ENCODE results near the gene ZC3HAV1L.
A peak's percentile ranks its signal among the peaks of the same experiment; 100 is the strongest.
"Not testable (repeated sequence)": the region's sequence is repeated elsewhere in the genome, so short reads cannot be mapped to it uniquely, and the experiment has no call there.

ZC3HAV1L gene

DNA sequence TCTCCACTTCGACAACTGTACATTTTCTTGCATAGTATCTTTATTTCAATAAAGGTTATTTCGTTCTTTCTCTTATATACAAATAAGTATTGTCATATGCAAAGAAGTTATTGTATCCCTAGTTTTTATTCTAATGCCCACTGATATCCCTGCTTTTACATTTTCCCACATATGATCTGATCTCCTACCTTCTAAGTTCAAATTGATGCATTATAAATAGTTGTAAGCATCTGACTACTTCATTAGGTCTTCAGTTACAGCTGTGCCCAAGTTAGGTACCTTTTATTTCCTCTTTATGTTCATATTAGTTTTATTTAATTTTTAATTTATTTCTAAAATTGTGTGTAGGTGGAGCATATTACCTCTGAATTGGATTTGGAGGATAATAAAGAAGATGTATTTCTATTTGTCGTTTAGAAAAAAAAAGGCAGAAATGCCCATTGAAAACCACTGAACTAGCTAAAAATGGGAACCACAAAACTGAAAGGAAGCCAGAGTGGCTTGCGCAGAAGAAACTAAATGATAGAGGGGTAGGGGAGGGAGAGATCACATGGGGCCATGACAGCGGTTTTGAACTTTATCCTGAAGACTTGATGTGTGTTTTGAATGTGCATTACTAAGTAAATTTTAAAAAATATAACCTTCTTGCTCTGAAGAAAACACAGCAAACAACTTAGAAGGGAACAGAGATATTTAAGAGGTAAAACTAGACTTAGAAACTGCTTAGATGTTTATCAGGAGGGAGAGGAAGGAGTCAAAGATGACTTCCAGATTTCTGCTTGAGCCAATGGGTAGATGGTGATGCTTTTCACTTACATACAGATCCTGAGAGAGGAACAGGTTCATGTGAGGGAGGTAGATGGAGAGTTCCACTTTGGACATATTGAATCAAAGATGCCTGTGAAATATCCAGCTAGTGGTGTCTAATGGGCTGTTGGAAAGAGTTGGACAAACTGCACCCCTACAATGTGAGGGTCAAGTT is 9.3 kb upstream of the ZC3HAV1L start:
- H3K27ac Mint-ChIP-seq: peak overlapping the region; percentile 87
- ATAC-seq (ENCODE audit: low read depth) (peak; percentile 90), DNase-seq (ENCODE audit: low spot score in 2 of 2) (peak in 1 of 2 donors; percentile 28)
- peaks cover 32% of the 10 kb centered on the region for H3K36me3 Mint-ChIP-seq
- H3K4me3 Mint-ChIP-seq: no peak overlapping the region
- H3K4me1 Mint-ChIP-seq: peaks cover 27% of the 10 kb centered on the region
- no peaks in the 10 kb centered on the region for H3K9me3 Mint-ChIP-seq
- no peaks in the 10 kb centered on the region for H3K27me3 Mint-ChIP-seq

- peaks cover 27% of the 10 kb centered on the region for H3K4me1 Mint-ChIP-seq
- DNase-seq (ENCODE audit: low spot score in 2 of 2) (no peak), ATAC-seq (ENCODE audit: low read depth) (peak; percentile 37)
- H3K4me3 Mint-ChIP-seq: peak overlapping the region; percentile 62
- no peaks in the 10 kb centered on the region for H3K9me3 Mint-ChIP-seq
- H3K27ac Mint-ChIP-seq: peak overlapping the region; percentile 87
- peaks cover 23% of the 10 kb centered on the region for H3K36me3 Mint-ChIP-seq
- no peaks in the 10 kb centered on the region for H3K27me3 Mint-ChIP-seq
These were observed 8.3 kb upstream of the ZC3HAV1L start for GRCh38 chr7:139043823-139044812.

DNA sequence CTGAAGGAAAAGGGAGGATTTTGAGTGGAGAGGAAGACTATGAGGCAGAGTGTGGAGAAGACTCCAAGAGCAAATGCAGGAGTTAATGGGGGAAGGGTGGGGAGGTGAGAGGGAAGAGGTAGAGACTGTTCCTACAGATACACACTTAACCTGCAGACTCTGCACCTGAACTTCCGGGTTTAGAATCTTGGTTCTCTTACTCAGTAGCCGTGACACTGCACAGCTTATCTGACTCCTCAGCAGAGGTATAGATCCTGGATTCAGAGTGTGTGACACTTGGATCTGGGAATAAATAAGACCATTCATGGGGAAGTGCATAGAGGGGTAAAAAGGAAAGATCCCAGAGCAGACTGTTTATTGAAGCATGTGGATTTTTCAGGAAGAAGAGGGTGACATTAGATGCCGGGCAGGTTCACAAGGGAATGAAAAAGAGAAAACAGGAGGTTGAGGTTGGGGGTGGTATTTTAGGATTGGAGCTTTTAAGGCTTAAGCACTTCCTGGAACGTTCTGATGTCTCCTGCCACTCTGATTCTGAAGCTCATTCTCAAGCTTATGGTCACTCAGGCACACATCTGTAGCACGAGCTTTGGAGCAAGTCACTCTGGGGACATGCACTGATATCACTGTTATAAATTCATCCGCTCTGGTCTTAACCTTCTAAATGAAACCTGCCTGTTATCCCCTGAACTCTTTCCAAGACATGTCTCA is 5.7 kb upstream of the ZC3HAV1L start:
- ATAC-seq (ENCODE audit: low read depth): no peak
- Mint-ChIP-seq H3K27ac (peak overlapping the region; percentile 46), H3K4me3 (peak overlapping the region; percentile 2), H3K27me3 (no peaks in the 10 kb centered on the region), H3K4me1 (peaks cover 25% of the 10 kb centered on the region), H3K9me3 (no peaks in the 10 kb centered on the region), H3K36me3 (peaks cover 12% of the 10 kb centered on the region)
- DNase-seq (ENCODE audit: low spot score in 2 of 2): no peak

DNA sequence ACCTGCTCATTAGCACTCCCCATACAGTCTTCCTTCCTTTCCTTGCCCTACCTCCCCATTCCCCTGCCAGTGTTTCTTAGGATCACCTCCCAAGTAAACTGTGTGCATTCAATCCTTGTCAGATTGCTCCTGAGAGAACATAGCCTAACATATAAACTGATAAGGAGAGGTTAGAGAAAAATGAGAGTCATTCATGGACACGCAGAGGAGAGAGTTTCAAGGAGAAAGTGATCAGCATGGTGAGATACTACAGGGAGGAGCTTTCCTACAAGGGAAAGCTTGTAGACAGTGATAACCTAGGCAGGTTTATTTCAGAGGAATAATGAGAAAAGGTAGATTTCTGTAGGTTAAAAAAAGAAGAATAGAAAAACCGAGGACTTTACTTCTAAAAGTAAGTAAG is 2.8 kb upstream of the ZC3HAV1L start:
- no peaks in the 10 kb centered on the region for H3K9me3 Mint-ChIP-seq
- peaks cover 16% of the 10 kb centered on the region for H3K4me1 Mint-ChIP-seq
- no peak for ATAC-seq (ENCODE audit: low read depth)
- no peak for DNase-seq (ENCODE audit: low spot score in 2 of 2)
- no peak overlapping the region for H3K4me3 Mint-ChIP-seq
- H3K27ac Mint-ChIP-seq: no peak overlapping the region
- H3K36me3 Mint-ChIP-seq: no peaks in the 10 kb centered on the region
- H3K27me3 Mint-ChIP-seq: no peaks in the 10 kb centered on the region

DNA sequence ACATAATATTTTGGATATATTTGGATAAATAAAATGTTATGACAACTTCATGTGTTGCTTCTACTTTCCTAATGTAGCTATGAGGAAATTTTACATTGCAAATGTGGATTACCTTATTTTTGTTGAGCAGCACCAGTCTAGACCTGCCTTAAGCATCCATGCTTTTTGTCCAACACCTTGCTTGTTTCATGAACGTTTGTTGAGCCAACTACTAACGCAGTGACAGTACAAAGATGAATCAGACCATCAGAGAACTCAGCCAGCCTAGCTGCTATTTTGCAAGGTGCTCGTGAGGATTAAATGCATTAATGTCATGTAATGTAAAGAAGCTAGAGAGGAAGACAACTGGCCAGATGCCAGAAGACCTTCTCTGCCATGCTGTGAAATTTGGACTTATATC is 1.1 kb upstream of the ZC3HAV1L start:
- Mint-ChIP-seq H3K27me3 (no peaks in the 10 kb centered on the region), H3K9me3 (no peaks in the 10 kb centered on the region), H3K4me1 (peaks cover 15% of the 10 kb centered on the region), H3K4me3 (peak overlapping the region; percentile 55), H3K36me3 (no peaks in the 10 kb centered on the region), H3K27ac (no peak overlapping the region)
- DNase-seq (ENCODE audit: low spot score in 2 of 2) (no peak), ATAC-seq (ENCODE audit: low read depth) (no peak)

GRCh38 chr7:139034855-139035585 is 822 bp downstream of the ZC3HAV1L start:
- peaks cover 4% of the 10 kb centered on the region for H3K4me1 Mint-ChIP-seq
- H3K27ac Mint-ChIP-seq: no peak overlapping the region
- peak; percentile 46 for ATAC-seq (ENCODE audit: low read depth)
- no peaks in the 10 kb centered on the region for H3K27me3 Mint-ChIP-seq
- peak overlapping the region; percentile 82 for H3K4me3 Mint-ChIP-seq
- peak in 1 of 2 donors; percentile 15 for DNase-seq (ENCODE audit: low spot score in 2 of 2)
- H3K9me3 Mint-ChIP-seq: no peaks in the 10 kb centered on the region
- no peaks in the 10 kb centered on the region for H3K36me3 Mint-ChIP-seq

DNA sequence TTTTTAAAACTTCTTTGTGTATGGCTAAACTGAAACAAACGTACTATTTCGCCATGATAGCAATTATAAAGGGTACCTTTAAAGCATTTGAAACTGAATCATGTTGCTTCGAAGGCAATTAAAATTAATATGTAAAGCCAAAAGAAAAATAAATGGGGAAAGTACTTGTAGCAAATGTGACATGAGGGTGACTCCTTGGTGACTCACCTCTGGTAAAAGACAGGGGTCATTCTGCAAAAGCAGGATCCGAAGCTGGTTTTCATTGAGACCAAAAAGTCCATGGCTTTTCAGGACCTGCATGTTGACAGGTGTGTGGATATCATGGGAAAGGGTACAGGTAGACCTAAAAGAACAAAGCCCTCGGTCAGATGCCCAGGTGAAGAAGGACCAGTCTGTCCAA is 1.5 kb downstream of the ZC3HAV1L start:
- peaks cover 4% of the 10 kb centered on the region for H3K4me1 Mint-ChIP-seq
- H3K27ac Mint-ChIP-seq: no peak overlapping the region
- peak overlapping the region; percentile 30 for H3K4me3 Mint-ChIP-seq
- DNase-seq (ENCODE audit: low spot score in 2 of 2) (no peak), ATAC-seq (ENCODE audit: low read depth) (no peak)
- no peaks in the 10 kb centered on the region for H3K27me3 Mint-ChIP-seq
- H3K36me3 Mint-ChIP-seq: peaks cover 3% of the 10 kb centered on the region
- H3K9me3 Mint-ChIP-seq: no peaks in the 10 kb centered on the region

- peaks cover 4% of the 10 kb centered on the region for H3K36me3 Mint-ChIP-seq
- H3K27me3 Mint-ChIP-seq: no peaks in the 10 kb centered on the region
- DNase-seq (ENCODE audit: low spot score in 2 of 2) (no peak), ATAC-seq (ENCODE audit: low read depth) (no peak)
- no peaks in the 10 kb centered on the region for H3K9me3 Mint-ChIP-seq
- no peak overlapping the region for H3K27ac Mint-ChIP-seq
- H3K4me1 Mint-ChIP-seq: peaks cover 4% of the 10 kb centered on the region
- H3K4me3 Mint-ChIP-seq: no peak overlapping the region
These were observed 2.3 kb downstream of the ZC3HAV1L start for GRCh38 chr7:139033346-139034114.

DNA sequence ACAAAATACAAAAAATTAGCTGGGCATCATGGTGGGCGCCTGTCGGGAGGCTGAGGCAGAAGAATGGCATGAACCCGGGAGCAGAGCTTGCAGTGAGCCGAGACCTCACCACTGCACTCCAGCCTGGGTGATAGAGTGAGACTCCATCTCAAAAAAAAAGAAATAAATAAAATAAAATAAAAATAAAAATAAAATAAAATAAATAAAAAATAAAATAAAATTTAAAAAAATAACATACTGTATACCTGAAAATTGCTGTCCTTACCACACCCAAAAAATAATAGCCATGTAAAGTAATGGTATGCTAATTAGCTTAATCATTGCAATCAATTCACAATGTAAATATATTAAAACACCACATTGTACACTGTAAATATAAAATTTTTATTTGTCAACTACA is 3.4 kb downstream of the ZC3HAV1L start:
- Mint-ChIP-seq H3K27ac (no peak overlapping the region), H3K4me3 (no peak overlapping the region), H3K36me3 (peaks cover 7% of the 10 kb centered on the region), H3K4me1 (peaks cover 4% of the 10 kb centered on the region), H3K27me3 (no peaks in the 10 kb centered on the region), H3K9me3 (no peaks in the 10 kb centered on the region)
- ATAC-seq (ENCODE audit: low read depth) (no peak), DNase-seq (ENCODE audit: low spot score in 2 of 2) (no peak)

DNA sequence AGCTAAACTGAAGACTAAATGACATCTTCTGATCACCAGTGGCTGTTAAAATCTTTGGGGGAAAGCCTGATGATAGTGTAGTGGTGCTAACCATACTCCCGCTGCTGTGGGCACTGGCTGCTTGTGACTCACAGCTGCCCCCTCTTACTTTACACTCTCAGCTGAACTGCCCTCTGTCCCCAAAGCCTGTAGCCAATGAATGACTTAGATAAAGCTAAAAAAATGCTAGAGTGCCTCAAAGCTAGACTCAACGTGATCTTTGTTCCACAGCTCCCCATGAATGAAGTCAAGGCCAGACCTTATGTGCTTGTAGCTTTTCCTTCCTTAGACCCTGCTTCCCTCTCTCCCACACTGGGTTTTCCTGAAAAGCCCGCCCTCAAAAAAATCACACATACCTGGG is 6.5 kb downstream of the ZC3HAV1L start:
- DNase-seq (ENCODE audit: low spot score in 2 of 2) (no peak), ATAC-seq (ENCODE audit: low read depth) (no peak)
- no peak overlapping the region for H3K4me3 Mint-ChIP-seq
- H3K9me3 Mint-ChIP-seq: no peaks in the 10 kb centered on the region
- H3K27ac Mint-ChIP-seq: no peak overlapping the region
- H3K4me1 Mint-ChIP-seq: no peaks in the 10 kb centered on the region
- no peaks in the 10 kb centered on the region for H3K27me3 Mint-ChIP-seq
- peaks cover 7% of the 10 kb centered on the region for H3K36me3 Mint-ChIP-seq

GRCh38 chr7:139026551-139026950 is 9.3 kb downstream of the ZC3HAV1L start:
- peaks cover 11% of the 10 kb centered on the region for H3K36me3 Mint-ChIP-seq
- no peaks in the 10 kb centered on the region for H3K9me3 Mint-ChIP-seq
- H3K4me1 Mint-ChIP-seq: no peaks in the 10 kb centered on the region
- H3K4me3 Mint-ChIP-seq: no peak overlapping the region
- ATAC-seq (ENCODE audit: low read depth) (no peak), DNase-seq (ENCODE audit: low spot score in 2 of 2) (no peak)
- H3K27me3 Mint-ChIP-seq: no peaks in the 10 kb centered on the region
- no peak overlapping the region for H3K27ac Mint-ChIP-seq

DNA sequence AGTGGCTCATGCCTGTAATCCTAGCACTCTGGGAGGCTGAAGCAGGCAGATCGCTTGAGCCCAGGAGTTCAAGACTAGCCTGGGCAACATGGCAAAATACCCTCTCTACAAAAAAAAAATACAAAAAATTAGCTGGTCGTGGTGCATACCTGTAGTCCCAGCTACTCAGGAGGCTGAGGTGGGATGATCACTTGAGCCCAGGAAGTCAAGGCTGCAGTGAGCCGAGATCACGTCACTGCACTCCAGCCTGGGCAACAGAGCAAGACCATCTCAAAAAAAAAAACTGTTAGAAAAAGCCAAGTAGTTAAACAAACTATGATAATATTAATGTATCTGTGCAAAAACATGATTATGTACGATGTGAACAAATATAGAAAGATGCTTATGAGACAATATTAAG is 10.0 kb downstream of the ZC3HAV1L start:
- not testable (repeated sequence) for H3K4me1 Mint-ChIP-seq; ATAC-seq (ENCODE audit: low read depth); H3K27ac Mint-ChIP-seq; H3K9me3 Mint-ChIP-seq; H3K4me3 Mint-ChIP-seq; H3K27me3 Mint-ChIP-seq; DNase-seq (ENCODE audit: low spot score in 2 of 2)
- H3K36me3 Mint-ChIP-seq: peaks cover 11% of the 10 kb centered on the region

All from memory B cell (primary cell).